ENCODE data around the gene MPPE1.

- TF ChIP-seq, protein P1, sequence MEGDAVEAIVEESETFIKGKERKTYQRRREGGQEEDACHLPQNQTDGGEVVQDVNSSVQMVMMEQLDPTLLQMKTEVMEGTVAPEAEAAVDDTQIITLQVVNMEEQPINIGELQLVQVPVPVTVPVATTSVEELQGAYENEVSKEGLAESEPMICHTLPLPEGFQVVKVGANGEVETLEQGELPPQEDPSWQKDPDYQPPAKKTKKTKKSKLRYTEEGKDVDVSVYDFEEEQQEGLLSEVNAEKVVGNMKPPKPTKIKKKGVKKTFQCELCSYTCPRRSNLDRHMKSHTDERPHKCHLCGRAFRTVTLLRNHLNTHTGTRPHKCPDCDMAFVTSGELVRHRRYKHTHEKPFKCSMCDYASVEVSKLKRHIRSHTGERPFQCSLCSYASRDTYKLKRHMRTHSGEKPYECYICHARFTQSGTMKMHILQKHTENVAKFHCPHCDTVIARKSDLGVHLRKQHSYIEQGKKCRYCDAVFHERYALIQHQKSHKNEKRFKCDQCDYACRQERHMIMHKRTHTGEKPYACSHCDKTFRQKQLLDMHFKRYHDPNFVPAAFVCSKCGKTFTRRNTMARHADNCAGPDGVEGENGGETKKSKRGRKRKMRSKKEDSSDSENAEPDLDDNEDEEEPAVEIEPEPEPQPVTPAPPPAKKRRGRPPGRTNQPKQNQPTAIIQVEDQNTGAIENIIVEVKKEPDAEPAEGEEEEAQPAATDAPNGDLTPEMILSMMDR (conservative IDR thresholded peaks at IDR 0.05; ENCODE audit: low read depth, low read length), result no peak
- TF ChIP-seq EZH2 (IDR thresholded peaks at IDR 0.05; ENCODE audit: low read length, unreplicated experiment) (no peak), EZH2phosphoT487 (IDR thresholded peaks at IDR 0.05; ENCODE audit: borderline replicate concordance, low read length) (no peak)
Measured at GRCh38 chr18:11877497-11878135, 30.5 kb downstream of the MPPE1 start.

Measured in PC-3 (cell line).